ENCODE measurements around the gene KLHL42. TPM values are rescaled to one million over a fixed set of nuclear protein-coding genes. Genes with fewer than 3 reads are reported as not detected.
"Not testable (repeated sequence)": the region's sequence is repeated elsewhere in the genome, so short reads cannot be mapped to it uniquely, and the experiment has no call there.

Gene KLHL42
- total RNA-seq, 1 donor from 2014 or later, result 31.2 TPM

DNA sequence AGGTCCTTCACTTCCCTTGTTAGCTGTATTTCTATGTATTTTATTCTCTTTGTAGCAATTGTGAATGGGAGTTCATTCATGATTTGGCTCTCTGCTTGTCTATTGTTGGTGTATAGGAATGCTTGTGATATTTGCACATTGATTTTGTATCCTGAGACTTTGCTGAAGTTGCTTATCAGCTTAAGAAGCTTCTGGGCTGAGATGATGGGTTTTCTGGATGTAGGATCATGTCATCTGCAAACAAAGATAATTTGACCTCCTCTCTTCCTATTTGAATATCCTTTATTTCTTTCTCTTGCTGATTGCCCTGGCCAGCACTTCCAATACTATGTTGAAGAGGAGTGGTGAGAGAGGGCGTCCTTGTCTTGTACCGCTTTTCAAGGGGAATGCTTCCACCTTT lies 67.3 kb downstream of the KLHL42 start:
- not testable (repeated sequence) for DNase-seq (ENCODE audit: extremely low read depth, low read depth, low spot score)

DNA sequence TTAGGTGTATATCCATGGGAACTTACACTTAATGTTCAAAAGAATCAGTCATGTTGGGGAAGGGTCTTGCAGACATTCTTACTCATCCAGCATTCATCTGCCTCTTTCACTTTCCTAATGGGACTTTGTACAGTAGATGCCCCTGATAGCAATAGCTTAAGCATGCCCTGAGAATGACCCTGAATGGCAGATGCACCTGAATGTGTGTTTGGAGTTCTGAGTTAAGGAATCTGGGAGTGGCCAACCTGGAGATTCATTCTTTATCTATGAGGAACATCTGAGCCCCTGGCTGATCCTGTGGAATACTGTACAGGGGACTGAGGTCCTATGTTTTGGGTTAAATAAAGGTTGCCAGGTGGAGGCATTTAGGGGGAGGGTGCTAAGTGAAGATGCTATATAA lies 71.3 kb downstream of the KLHL42 start:
- no peak for DNase-seq (ENCODE audit: extremely low read depth, low read depth, low spot score)

DNA sequence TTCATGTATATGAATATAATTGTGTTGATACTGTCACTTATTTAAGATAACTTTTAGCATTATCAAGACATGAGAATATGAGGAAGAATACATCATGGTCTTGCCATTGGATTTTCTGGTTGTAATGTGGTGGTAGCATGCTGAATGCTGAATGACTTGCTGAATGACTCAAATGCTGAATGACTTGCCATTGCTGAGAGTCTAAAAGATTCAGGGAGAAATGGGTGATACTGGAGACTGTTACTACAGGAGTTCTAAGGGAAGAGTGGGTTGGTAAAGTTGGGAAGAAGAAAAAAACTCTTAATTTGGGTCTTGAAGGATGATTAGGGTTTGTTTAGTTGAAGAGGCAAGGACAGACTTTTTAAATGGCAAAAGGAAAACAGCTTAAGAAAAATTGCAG lies 72.1 kb downstream of the KLHL42 start:
- DNase-seq (ENCODE audit: extremely low read depth, low read depth, low spot score), result no peak

Other genes with a start within 250 kb of the KLHL42 start
- gene REP15, start 83.8 kb upstream of the KLHL42 start, total RNA-seq, result 2.0 and 3.3 TPM in 2 replicates
- gene MRPS35, start 69.4 kb upstream of the KLHL42 start, total RNA-seq, result 41.3 and 42.6 TPM in 2 replicates
- not detected in 2 replicates for gene MANSC4, start within 50 bp of the KLHL42 start, total RNA-seq
- 1.4 and 5.0 TPM in 2 replicates for gene PTHLH, start 192.5 kb downstream of the KLHL42 start, total RNA-seq

Data from glomerular endothelial cell (primary cell).